Measurements from ENCODE around the gene LCA5.
"Not testable (repeated sequence)": the region's sequence is repeated elsewhere in the genome, so short reads cannot be mapped to it uniquely, and the experiment has no call there.

Gene LCA5

DNA sequence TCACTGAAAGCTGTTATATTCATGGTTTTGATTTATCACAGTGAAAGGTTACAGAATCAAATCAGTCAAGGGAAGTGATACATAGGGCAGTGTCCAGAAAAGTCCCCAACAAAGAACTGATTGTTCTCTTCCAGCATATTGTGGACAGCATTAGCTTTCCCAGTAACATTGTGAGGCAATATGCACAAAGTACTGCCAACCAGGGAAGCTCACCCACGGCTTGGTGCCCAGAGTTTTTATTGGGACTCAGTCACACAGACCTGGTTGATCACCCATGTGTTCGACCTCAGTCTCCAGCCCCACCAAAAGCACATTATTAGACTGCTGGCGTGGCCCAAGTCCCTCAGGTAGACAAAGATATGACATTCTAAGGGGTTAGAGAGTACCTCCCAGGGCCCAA, 76.0 kb downstream of the LCA5 start:
- DNase-seq = no peak

GRCh38 chr6:79455446-79455845, 81.8 kb downstream of the LCA5 start:
- DNase-seq = no peak

- no peak for DNase-seq
Observed at GRCh38 chr6:79453558-79454042, 83.6 kb downstream of the LCA5 start.

DNA sequence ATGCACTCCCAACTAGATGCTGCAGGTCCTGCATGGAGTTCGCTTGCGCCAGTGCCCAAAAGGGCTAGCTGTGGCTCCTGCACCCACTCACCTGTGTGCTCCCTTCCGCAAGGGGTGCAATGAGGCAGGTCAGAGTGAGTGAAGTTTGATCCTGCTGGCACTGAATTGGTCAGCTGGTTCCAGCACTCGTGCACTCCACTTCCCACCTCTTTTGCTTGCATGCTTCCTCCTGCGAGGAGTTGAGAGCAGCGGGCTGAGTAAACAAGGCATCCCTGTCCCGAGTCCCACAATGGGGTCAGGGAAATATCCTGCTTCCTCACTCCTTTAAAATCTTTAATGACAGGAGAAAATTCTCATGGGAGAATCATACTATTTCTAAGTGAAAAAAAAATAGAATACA, 86.2 kb downstream of the LCA5 start:
- DNase-seq = no peak

DNA sequence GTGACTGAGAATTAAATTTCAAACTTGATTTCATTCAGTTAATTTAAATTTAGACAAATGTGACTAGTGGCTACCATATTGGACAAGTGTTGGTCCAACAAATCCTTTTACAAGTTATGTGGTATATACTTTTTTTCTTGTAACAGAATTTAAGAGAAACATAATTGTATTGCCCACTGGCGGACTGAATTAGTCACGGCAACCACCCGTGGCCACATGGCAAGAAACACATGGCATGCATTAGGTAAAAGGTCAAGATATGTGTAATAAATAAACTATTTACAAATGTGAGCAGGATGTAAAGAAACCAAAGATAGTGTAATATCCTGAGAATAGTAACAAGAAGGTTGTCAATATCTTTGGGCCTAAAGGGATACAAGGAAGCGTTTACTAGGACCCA, 91.2 kb downstream of the LCA5 start:
- DNase-seq = no peak

GRCh38 chr6:79443876-79444275, 93.4 kb downstream of the LCA5 start:
- not testable (repeated sequence) for DNase-seq

DNA sequence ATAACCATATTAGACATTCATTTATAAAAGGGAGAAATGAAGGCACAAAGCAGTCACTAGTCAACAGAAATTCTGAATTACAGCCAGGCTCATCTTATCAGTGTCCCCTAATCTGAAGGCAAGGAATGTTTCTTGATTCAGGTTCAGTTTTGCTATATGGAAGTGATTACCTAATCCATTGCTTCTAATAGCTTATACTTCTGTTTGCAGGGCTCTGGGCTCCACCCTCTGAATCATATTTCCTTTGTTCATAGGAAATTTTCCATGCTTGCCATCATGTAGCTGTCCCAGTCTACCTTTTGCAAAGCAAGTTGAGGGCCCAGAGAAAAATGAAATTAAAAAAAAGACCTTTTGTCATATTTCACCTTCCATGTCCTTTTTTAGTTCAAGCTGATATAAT, 96.0 kb downstream of the LCA5 start:
- DNase-seq = no peak

- DNase-seq = no peak
Observed at GRCh38 chr6:79440598-79440997, 96.6 kb downstream of the LCA5 start.

DNA sequence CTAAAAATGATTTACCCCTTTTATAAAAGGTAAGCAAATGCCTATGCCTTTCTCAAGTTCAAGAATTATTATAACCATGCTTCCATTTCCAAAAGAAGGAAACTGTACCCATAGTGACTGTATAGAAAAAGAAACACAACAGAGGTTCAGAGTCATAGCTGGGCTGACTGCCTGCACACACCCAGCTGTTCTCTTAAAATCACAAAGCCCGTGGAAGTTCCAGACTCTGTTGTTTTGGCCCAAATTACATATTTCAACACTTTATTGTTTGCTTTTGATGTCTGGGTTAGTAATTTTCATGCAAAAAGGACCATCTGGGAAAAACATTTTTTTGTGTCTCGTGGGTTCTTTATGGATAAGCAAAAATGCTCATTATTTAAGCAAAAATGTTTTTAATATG, 99.2 kb downstream of the LCA5 start:
- no peak for DNase-seq

- DNase-seq = no peak
Observed at GRCh38 chr6:79436241-79436640, 101.0 kb downstream of the LCA5 start.

DNA sequence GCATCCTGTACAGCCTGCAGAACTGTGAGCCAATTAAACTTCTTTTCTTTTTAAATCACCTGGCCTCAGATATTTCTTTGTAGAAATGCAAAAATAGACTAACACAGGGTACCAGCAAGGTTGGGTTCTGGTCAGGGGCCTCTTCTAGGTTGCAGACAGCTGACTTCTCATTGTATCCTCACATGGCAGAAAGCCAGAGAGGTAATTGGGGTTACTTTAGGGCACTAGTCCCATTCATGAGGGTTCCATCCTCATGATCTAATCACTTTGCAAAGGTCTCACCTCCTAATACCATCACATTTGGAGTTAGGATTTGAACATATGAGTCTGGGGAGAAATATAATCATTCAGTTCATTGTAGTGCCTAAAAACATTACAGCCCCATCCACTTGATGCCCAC, 101.5 kb downstream of the LCA5 start:
- DNase-seq = no peak

Measured in NCI-H524 treated with DMSO at 0.1 percent for 48 hours (cell line).